Activated CD4-positive, alpha-beta T cell treated with anti-CD3 and anti-CD28 coated beads, Interleukin-2, amount 10 ng/mL, durations not matched to agents 7 days and 5 days (primary cell): ENCODE data around the gene SYP. TPM values are rescaled to one million over a fixed set of nuclear protein-coding genes. Genes with fewer than 3 reads are reported as not detected.

Source experiments
- CTCF ChIA-PET: fragments of 350-600 bp; sonication (Branson Sonifier 250); formaldehyde crosslinking; loops from one replicate; lab custom pipeline; 2021; ENCODE audit warnings: antibody characterized with exemption; lab: Charles Lee
- POLR2A ChIA-PET: fragments of 350-600 bp; sonication (Branson Sonifier 250); formaldehyde crosslinking; loops from one replicate; lab custom pipeline; 2021; ENCODE audit warnings: antibody characterized with exemption; lab: Charles Lee
- DNase-seq: peaks from one replicate; pipeline ENCODE4 v3.0.0-alpha.2; 2020
- H3K27ac Mint-ChIP-seq: one replicate; pipeline ENCODE4 v1.8.0; 2021; ENCODE audit warnings: mild to moderate bottlenecking, moderate library complexity, mixed read lengths
- H3K27me3 Mint-ChIP-seq: one replicate; pipeline ENCODE4 v1.8.0; 2021; ENCODE audit warnings: mixed read lengths
- H3K36me3 Mint-ChIP-seq: one replicate; pipeline ENCODE4 v1.8.0; 2021; ENCODE audit warnings: low read depth, mixed read lengths
- H3K4me1 Mint-ChIP-seq: one replicate; pipeline ENCODE4 v1.8.0; 2021; ENCODE audit warnings: mixed read lengths
- H3K4me3 Mint-ChIP-seq: one replicate; pipeline ENCODE4 v1.8.0; 2021; ENCODE audit warnings: mild to moderate bottlenecking, moderate library complexity, mixed read lengths
- H3K9me3 Mint-ChIP-seq: one replicate; pipeline ENCODE4 v1.8.0; 2021; ENCODE audit warnings: mixed read lengths
- total RNA-seq, 2 experiments: library from RNA; stranded (reverse); gene quantifications; one replicate each; pipeline ENCODE4 v1.2.3, GENCODE V29; 2021

Gene SYP
- total RNA-seq, 2 experiments from 2014 or later, result 2.5 to 2.7 TPM

GRCh38 chrX:49212209-49212608, 12.2 kb upstream of the SYP start:
- no peak overlapping the region for H3K27ac Mint-ChIP-seq
- no peak overlapping the region for H3K4me3 Mint-ChIP-seq
- no peaks in the 10 kb centered on the region for H3K9me3 Mint-ChIP-seq
- H3K36me3 Mint-ChIP-seq, result no peaks in the 10 kb centered on the region
- ChIA-PET CTCF (no interaction called here), POLR2A (no interaction called here)
- DNase-seq, result no peak
- no peaks in the 10 kb centered on the region for H3K27me3 Mint-ChIP-seq
- H3K4me1 Mint-ChIP-seq, result no peaks in the 10 kb centered on the region

GRCh38 chrX:49211074-49211473, 11.1 kb upstream of the SYP start:
- no peak for DNase-seq
- Mint-ChIP-seq H3K4me3 (no peak overlapping the region), H3K27me3 (no peaks in the 10 kb centered on the region), H3K27ac (no peak overlapping the region), H3K36me3 (no peaks in the 10 kb centered on the region), H3K4me1 (no peaks in the 10 kb centered on the region), H3K9me3 (no peaks in the 10 kb centered on the region)
- ChIA-PET CTCF (no interaction called here), POLR2A (no interaction called here)

GRCh38 chrX:49210406-49210805, 10.4 kb upstream of the SYP start:
- H3K27me3 Mint-ChIP-seq, result no peaks in the 10 kb centered on the region
- DNase-seq, result no peak
- ChIA-PET POLR2A (no interaction called here), CTCF (no interaction called here)
- H3K4me3 Mint-ChIP-seq, result no peak overlapping the region
- no peaks in the 10 kb centered on the region for H3K36me3 Mint-ChIP-seq
- no peak overlapping the region for H3K27ac Mint-ChIP-seq
- H3K9me3 Mint-ChIP-seq, result no peaks in the 10 kb centered on the region
- H3K4me1 Mint-ChIP-seq, result no peaks in the 10 kb centered on the region

GRCh38 chrX:49209434-49210251, 9.7 kb upstream of the SYP start:
- ChIA-PET POLR2A (no interaction called here), CTCF (no interaction called here)
- DNase-seq, result no peak
- H3K9me3 Mint-ChIP-seq, result no peaks in the 10 kb centered on the region
- H3K4me3 Mint-ChIP-seq, result no peak overlapping the region
- H3K4me1 Mint-ChIP-seq, result no peaks in the 10 kb centered on the region
- H3K36me3 Mint-ChIP-seq, result no peaks in the 10 kb centered on the region
- H3K27me3 Mint-ChIP-seq, result no peaks in the 10 kb centered on the region
- H3K27ac Mint-ChIP-seq, result no peak overlapping the region

- Mint-ChIP-seq H3K27me3 (no peaks in the 10 kb centered on the region), H3K36me3 (no peaks in the 10 kb centered on the region), H3K4me3 (no peak overlapping the region), H3K9me3 (no peaks in the 10 kb centered on the region), H3K27ac (no peak overlapping the region), H3K4me1 (no peaks in the 10 kb centered on the region)
- ChIA-PET CTCF (interaction anchor here (1.3 kb wide), 1 partner anchor 15 kb away, joined by 3 read pairs; no protein-coding TSS in a partner anchor), POLR2A (no interaction called here)
- no peak for DNase-seq
Observed at GRCh38 chrX:49208399-49208798, 8.4 kb upstream of the SYP start.

GRCh38 chrX:49206543-49206942, 6.5 kb upstream of the SYP start:
- H3K4me3 Mint-ChIP-seq, result no peak overlapping the region
- POLR2A ChIA-PET, result no interaction called here
- no peaks in the 10 kb centered on the region for H3K4me1 Mint-ChIP-seq
- no peak overlapping the region for H3K27ac Mint-ChIP-seq
- no peaks in the 10 kb centered on the region for H3K36me3 Mint-ChIP-seq
- H3K9me3 Mint-ChIP-seq, result no peaks in the 10 kb centered on the region
- DNase-seq, result no peak
- no peaks in the 10 kb centered on the region for H3K27me3 Mint-ChIP-seq
- CTCF ChIA-PET, result no interaction called here

GRCh38 chrX:49205443-49205842, 5.5 kb upstream of the SYP start:
- Mint-ChIP-seq H3K4me3 (no peak overlapping the region), H3K4me1 (peaks cover 3% of the 10 kb centered on the region)

GRCh38 chrX:49204709-49205108, 4.7 kb upstream of the SYP start:
- no peak for DNase-seq
- ChIA-PET CTCF (interaction anchor here (1.4 kb wide), 1 partner anchor 24 kb away, joined by 4 read pairs; no protein-coding TSS in a partner anchor), POLR2A (no interaction called here)
- no peak overlapping the region for H3K27ac Mint-ChIP-seq
- no peak overlapping the region for H3K4me3 Mint-ChIP-seq
- H3K36me3 Mint-ChIP-seq, result no peaks in the 10 kb centered on the region
- no peaks in the 10 kb centered on the region for H3K9me3 Mint-ChIP-seq
- H3K4me1 Mint-ChIP-seq, result peaks cover 4% of the 10 kb centered on the region
- no peaks in the 10 kb centered on the region for H3K27me3 Mint-ChIP-seq

More at GRCh38 chrX:49205443-49205842, 5.5 kb upstream of the SYP start:
- Mint-ChIP-seq H3K27me3 (no peaks in the 10 kb centered on the region), H3K36me3 (no peaks in the 10 kb centered on the region), H3K27ac (no peak overlapping the region), H3K9me3 (no peaks in the 10 kb centered on the region)
- no peak for DNase-seq
- CTCF ChIA-PET, result interaction anchor here (1.4 kb wide), 1 partner anchor 23 kb away, joined by 4 read pairs; no protein-coding TSS in a partner anchor
- POLR2A ChIA-PET, result no interaction called here

- Mint-ChIP-seq H3K27ac (no peak overlapping the region), H3K9me3 (no peaks in the 10 kb centered on the region), H3K4me3 (no peak overlapping the region), H3K4me1 (peaks cover 5% of the 10 kb centered on the region), H3K36me3 (no peaks in the 10 kb centered on the region), H3K27me3 (no peaks in the 10 kb centered on the region)
- DNase-seq, result no peak
- CTCF ChIA-PET, result no interaction called here
- POLR2A ChIA-PET, result no interaction called here
Observed at GRCh38 chrX:49204017-49204416, 4.0 kb upstream of the SYP start.

GRCh38 chrX:49203536-49203935, 3.5 kb upstream of the SYP start:
- Mint-ChIP-seq H3K27ac (no peak overlapping the region), H3K4me1 (peaks cover 10% of the 10 kb centered on the region), H3K9me3 (no peaks in the 10 kb centered on the region), H3K4me3 (no peak overlapping the region), H3K36me3 (no peaks in the 10 kb centered on the region), H3K27me3 (no peaks in the 10 kb centered on the region)
- POLR2A ChIA-PET, result no interaction called here
- CTCF ChIA-PET, result no interaction called here
- DNase-seq, result no peak

- CTCF ChIA-PET, result interaction anchor here (0.6 to 1.0 kb wide), 2 partner anchors 9 to 17 kb away, joined by 3 read pairs; no protein-coding TSS in a partner anchor
- no peak overlapping the region for H3K4me3 Mint-ChIP-seq
- no peaks in the 10 kb centered on the region for H3K36me3 Mint-ChIP-seq
- no peak overlapping the region for H3K27ac Mint-ChIP-seq
- H3K4me1 Mint-ChIP-seq, result peaks cover 18% of the 10 kb centered on the region
- H3K9me3 Mint-ChIP-seq, result no peaks in the 10 kb centered on the region
- peaks cover 6% of the 10 kb centered on the region for H3K27me3 Mint-ChIP-seq
- POLR2A ChIA-PET, result no interaction called here
- DNase-seq, result no peak
Observed at GRCh38 chrX:49202022-49202421, 2.0 kb upstream of the SYP start.

- H3K4me1 Mint-ChIP-seq, result peaks cover 23% of the 10 kb centered on the region
- H3K27me3 Mint-ChIP-seq, result peaks cover 6% of the 10 kb centered on the region
- POLR2A ChIA-PET, result no interaction called here
- peak overlapping the region; percentile 32 for H3K4me3 Mint-ChIP-seq
- no peaks in the 10 kb centered on the region for H3K9me3 Mint-ChIP-seq
- CTCF ChIA-PET, result no interaction called here
- DNase-seq, result no peak
- no peaks in the 10 kb centered on the region for H3K36me3 Mint-ChIP-seq
- H3K27ac Mint-ChIP-seq, result no peak overlapping the region
Observed at GRCh38 chrX:49199315-49199595, 738 bp downstream of the SYP start.

- Mint-ChIP-seq H3K27ac (no peak overlapping the region), H3K4me3 (peak overlapping the region; percentile 32), H3K27me3 (peaks cover 6% of the 10 kb centered on the region), H3K9me3 (no peaks in the 10 kb centered on the region), H3K36me3 (no peaks in the 10 kb centered on the region), H3K4me1 (peaks cover 27% of the 10 kb centered on the region)
- POLR2A ChIA-PET, result no interaction called here
- no peak for DNase-seq
- CTCF ChIA-PET, result no interaction called here
Observed at GRCh38 chrX:49198540-49199314, 1.3 kb downstream of the SYP start.
